MM.1S (cell line): ENCODE results near the gene DBF4.
"Not testable (repeated sequence)": the region's sequence is repeated elsewhere in the genome, so short reads cannot be mapped to it uniquely, and the experiment has no call there.

Source experiments
- CTCF ChIP-seq: fragments of 300-600 bp; sonication (generic); IDR thresholded peaks from 2 replicates; pipeline ENCODE4 v1.5.1; 2016; ENCODE audit warnings: antibody characterized with exemption, low read length, mixed read lengths
- EZH2phosphoT487 ChIP-seq: fragments of 300-600 bp; sonication (generic); IDR thresholded peaks from 2 replicates; pipeline ENCODE4 v1.6.1; 2018; ENCODE audit warnings: antibody characterized with exemption, low read length

GRCh38 chr7:87828383-87828782 is 47.9 kb upstream of the DBF4 start:
- not testable (repeated sequence) for TF ChIP-seq CTCF, EZH2phosphoT487
